Embryonic facial prominence (tissue), 1 donor: ENCODE results near the gene EGFR.

ENCODE experiments used
- DNase-seq: peaks from one replicate; pipeline ENCODE4 v3.0.0-alpha.2; 2016; ENCODE audit errors: extremely low spot score

EGFR gene

DNA sequence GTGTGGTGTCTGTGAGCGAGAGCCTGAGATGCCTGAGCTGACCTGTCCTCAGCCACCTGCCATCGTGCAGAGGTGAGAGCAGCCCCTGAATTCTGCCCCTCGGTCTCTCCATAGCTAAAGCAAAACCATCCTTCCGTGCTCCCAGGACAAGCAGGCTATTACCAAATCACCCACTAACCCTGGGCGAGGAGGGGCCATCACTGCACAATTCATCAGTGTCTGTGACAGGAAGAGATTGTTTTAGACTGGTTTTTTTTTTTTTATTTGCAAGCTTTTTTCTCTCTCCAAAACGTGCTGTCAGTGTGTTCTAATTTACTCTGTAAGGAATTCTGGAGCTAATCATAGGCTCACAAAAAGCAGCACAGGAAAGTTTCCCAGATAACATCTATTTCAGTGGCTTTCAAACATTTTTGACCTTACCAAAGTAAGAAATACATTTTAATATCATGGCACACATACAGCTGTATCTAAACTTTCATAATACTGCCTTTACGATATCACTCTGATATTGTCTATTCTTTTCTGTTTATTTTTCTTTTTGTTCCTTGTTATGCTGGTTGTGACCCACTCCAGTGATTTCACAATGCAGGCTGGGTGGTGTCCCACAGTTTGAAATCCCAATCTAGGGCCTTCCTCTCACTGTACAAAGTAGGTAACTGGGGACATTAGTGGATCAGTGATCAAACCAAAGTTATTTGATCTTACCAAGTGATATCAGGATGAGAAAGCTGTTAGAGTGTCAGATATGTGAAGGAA, 62.8 kb downstream of the EGFR start:
- DNase-seq = no peak

DNA sequence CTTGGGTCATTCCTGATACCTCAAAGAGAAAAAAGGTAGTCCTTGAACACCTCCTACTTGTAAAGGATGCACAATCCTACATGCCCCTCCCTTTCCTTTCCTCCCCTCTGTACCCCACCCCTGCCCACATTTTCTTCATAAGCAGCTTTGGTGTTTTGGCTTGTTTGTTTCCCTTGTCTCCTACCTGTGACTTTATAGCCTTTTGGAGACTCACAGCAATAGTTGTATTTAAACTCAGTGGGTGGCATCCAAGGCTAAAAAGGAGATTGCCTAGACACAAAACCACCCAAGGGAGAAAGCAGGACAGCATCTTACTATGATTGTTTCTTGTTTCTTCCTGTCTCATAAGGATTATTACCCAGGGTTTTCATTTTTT, 63.4 kb downstream of the EGFR start:
- no peak for DNase-seq

DNA sequence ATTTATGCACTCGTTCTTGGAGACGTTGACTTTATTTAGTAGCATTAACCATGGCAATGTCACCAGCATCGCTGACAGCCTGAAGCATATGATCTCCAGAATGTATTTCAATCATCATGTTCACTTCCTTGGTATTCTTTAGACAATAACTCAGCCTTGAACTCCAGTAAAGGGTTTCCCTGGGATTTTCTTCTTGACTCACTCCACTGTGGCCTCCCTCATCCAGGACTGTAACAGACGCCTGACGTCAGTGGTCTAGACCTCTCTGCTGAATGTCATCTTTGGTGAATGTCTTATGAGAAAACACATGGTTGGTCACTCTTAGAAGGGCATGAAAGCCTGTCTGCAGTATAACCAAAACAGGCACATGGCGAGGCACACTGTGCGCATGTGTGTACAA, 64.4 kb downstream of the EGFR start:
- no peak for DNase-seq

DNA sequence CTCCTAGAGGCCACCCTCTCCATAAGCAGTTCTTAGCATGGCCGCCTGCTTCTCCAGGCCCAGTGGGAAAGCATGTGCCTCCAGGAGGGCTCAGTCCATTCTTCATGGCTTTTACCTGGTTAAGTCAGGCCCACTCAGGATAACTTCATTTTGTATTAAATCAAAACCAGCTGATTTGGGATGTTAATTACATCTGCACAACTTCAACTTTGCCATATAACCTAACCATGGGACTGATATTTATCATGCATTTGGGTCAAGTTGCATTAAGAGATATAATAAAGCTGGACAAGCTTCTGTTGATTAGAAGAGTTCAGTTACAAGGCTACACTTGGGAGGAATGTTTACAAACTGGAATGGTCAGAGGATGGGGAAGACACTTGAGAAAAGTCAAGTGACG, 65.5 kb downstream of the EGFR start:
- DNase-seq = no peak

DNA sequence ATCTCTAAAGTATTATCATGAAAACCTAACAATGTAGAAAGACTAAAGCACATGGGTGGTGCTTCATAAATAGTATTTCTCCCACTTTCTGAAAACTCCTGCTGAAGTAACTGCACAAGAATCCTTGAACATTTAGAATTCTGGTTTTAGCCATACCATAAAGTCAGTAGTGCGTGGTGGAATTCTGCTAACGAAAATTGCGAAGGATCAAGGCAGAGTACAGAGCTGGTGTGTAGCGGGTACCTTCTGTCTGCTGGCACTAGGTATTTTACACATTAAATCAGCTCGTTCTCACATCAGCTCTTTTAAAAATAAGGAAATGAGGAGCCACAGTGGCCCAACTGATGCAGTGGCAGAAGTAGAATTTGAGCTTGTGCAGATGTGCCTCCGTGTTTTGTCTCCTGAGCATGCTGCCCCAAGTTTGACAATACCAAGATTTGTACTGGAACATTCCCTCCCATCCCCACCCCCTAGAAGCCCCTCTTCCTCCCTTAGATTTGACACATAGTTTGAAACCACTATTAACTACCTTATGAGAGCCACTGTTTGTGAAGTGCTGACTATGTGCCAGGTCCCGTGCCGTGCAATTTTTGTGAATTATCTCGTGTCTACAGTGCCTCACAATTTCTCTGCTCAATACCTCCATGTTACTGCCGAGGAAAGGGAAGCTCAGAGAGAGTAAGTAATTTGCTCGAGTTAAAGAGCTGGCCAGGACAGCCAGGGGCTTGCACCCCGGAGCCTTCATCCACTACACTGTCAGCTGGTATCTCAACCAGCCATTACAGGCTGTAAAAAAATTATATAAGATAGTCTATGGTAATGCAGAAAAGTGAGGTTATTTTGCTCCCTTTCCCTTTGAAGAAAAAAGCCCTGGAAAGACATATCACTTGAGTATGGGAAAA, 66.9 kb downstream of the EGFR start:
- DNase-seq = no peak

DNA sequence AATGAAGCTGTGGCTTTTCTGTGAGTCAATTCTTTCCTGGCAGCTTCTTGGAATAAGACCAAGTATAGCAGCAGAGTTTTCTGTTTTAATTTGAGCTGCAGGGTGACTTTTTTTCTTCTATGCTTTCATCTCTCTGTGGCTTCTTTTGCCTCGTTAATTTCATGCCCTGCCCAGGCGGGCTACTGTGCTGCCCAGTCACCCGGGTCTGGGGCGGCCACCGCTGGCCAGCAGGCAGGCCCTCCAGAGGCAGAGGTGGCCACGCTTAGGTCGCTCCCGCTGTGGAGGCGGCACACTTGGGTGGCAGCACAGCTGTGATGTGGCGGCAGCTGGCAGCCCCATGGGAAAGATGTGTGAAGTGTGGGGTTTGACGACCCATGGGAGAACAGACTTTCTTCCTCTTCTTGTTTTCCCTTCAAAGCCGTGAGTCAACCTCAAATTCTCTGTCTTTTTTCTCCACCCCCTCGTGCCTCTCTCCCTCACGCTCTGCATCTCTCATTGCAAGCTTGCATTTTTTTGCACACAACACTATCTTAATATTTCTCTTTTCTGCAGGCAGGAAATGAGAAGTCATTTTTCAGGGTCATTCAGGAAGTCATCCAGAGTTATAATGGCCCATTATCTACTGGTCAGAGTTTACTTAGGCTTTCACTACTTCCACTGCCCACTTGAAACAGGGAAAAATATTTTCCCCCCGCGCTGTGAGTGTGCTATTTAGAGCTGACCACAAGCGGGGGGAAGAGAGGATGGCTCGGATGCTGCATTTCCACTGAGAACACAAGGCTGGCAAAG, 67.8 kb downstream of the EGFR start:
- no peak for DNase-seq

DNA sequence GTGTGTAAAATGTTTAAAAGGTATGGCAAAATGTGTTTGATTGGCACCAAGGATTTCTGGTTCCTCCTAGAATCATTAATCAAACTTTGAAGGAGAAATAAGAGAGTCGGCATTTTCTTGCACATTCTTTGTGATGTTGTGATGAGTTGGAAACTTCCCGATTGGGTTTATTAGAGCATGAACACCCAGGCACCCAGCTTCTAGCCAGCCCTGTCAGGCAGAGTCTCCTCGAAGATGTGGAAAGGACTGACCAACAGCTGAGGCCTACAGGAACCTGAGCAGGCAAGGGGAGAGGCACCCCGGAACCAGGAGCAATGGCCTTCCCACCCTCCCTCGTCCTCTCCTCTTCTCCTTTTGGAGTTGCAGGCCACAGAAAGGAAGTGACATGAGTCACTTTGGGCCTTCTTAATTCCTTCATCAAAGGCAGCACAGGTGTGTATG, 68.7 kb downstream of the EGFR start:
- no peak for DNase-seq

DNA sequence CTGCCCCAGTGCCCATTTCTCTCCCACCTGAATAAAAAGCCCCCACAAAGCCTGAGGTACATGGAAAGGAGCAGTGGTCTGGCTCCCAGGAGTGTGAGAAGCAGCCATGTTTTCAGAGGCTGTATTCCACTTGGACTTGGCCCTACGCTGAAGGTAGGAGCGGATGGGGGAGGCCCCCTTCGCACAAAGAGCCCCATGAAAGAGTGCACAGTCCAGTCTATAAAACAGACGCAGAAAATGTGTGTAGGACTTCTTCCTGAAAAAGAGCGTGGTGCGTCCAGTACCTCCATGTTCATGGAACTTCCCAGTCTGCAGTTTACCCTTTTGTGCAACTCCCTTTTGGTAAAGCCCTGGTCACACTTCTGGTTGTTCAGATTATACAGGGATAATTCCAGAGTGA, 69.3 kb downstream of the EGFR start:
- DNase-seq = no peak

DNA sequence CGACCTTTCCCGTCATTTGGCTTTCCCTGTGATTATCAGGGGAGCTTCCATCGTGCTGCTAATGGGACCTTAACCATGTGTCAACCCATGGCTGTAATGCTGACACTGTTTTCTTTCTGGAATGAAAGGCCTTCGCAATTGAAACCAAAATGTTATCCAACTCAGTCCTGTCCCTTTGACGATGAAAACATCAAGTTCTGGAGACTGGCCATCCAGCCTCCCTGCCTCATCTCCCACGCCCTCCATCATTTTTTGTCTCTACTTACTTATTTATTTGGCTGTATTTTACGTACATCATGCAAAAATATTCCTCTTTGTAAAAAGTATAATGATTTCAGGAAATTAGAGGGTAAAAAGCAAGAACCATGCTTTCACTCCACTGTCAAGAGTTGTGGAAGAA, 69.8 kb downstream of the EGFR start:
- no peak for DNase-seq

DNA sequence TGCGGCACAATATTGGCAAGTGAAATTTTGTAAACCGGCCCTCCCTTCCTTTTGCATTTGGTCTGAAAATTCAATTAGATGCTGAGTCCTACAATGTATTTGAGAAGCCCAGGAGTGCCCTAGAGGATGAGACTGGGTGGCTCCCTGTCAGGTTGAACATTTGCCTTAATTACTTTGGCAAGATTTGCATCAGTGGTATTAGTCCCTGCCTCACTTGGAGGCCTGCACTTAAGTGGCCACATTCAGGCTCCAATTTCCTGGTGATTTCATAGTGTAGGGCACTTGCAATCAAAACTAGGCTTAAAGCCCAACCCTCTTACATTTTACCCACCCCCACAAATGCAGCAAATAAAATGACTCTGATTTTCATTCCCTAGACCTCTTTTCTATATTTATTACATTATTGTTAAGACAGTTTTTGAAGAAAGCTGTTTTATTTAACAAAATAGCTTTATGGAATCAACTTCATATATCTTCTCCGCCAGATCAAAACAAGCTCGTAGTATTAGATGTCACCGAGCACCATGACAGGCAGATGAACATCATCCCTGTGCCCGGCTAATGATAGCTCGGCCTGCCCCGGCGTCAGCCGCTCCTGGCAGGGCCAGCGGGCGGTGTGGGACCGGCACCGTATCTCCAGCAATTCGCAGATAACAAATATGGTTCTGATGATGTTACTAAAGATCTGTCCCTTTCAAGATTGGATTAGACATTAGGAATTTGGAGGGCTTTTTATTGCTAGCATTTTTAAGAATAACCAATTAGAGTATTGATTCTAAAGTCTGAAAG, 73.6 kb downstream of the EGFR start:
- no peak for DNase-seq

DNA sequence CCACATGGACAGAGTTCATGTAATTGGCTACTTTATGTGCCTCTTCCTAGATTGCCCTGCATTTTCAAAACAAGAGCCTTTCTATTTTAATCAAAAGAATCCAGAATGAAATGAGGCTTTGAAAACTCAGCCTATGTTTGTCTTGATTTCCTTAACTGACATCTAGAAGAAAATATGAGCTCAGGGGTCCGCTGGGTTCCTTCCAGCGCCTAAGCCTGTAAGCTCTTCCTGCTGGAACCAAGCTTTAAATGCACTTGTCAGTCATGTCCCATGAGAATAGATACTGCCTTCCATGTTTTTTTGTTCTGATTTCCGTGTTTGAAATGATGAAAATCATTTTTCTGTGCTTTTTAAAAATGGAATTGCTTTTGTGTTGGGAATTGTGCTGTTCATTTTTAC, 74.2 kb downstream of the EGFR start:
- no peak for DNase-seq

DNA sequence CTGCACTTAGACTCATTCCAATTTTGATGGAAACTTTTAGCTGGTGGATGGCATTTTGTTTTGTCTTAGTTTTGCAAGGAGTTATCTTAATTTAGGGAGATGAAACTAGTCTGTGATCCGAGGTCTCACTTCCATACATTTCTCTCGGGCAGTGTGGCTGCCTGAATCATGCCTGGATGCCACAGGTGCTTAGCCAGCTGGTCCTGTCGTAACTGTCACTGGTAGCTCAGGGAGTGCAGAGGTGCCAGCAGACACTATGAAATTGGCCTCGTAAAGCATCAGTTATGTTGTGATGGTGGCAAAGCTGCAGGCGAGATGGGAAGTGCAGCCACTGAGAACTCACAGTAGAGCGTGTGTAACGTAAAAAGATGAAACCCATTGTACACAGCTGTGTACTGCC, 74.9 kb downstream of the EGFR start:
- DNase-seq = no peak

DNA sequence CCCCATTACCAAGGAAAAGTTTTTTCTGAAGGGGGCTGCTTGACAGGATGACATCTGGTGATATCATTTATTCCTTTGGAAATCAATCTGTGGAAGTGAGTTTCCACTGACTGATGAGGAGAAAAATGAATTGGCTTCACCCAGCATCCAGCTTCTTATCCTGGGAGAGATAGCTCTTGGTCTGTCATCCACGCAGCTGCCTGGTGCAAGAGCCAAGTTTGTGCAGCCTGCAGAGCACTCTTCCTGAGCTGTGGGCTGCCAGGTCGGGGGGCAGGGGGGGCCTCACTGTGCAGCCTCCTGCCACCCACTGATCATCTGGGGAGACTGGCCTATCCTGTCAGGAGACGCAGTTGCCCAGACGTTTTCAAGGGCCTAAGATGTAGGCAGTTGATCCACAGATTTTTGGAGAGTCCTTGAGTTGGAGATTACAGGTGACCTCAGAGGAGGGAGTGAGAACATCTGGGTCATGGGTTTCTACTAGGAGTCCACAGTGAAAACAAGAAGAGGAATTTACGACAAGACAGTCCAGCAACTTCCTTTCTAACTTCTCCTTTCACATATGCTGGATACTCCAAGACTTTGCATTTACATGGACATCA, 75.4 kb downstream of the EGFR start:
- DNase-seq = no peak

DNA sequence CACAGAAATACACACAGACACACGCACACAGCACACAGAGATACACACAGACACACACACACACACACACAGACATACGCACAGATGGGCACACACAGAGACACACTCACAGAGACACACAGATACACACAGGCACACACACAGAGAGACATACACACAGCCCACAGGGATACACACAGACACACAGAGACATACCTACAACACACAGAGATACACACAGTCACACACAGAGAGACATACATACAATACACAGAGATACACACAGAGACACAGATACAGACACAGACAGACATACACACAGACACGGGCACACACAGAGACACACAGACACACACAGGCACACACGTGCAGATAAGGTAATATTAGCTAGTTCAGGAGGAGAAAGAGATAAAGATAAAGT, 76.9 kb downstream of the EGFR start:
- no peak for DNase-seq

DNA sequence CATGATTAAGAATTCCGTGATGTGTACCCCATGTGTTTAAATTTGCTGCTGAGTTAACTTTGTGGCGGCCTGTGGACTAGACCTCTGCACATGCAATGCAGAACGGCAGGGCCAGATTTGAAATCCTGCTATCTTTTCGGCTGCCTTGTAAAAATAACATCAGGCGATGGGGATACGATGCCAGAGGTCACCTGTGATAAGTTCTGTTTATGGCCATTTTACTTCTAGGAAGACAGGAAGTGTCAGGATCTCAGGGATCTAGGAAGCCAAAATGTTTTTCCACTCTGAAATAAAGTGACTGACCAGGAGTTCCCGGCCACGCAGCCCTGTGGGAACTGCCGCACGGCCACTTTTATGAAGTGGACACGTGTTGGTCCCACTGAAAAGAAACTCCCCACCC, 77.5 kb downstream of the EGFR start:
- no peak for DNase-seq

DNA sequence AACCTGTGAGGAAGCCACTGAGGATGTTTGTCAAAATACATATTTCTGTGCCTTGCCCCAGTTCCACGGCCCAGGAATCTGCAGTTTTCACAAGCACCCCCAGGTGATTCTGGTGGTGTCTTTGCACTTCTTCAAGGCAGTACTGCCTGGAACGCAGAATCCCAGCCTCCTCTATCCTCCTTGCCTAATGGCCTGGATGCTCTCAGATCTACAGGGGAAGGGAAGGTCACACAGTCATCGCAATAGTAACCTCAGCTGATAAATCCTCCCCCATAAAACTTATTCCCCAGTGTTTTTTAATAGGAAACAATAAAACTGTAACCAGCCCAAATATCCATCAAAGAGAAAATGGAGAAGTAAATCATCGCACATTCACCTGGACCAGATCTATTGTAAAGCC, 78.3 kb downstream of the EGFR start:
- no peak for DNase-seq

DNA sequence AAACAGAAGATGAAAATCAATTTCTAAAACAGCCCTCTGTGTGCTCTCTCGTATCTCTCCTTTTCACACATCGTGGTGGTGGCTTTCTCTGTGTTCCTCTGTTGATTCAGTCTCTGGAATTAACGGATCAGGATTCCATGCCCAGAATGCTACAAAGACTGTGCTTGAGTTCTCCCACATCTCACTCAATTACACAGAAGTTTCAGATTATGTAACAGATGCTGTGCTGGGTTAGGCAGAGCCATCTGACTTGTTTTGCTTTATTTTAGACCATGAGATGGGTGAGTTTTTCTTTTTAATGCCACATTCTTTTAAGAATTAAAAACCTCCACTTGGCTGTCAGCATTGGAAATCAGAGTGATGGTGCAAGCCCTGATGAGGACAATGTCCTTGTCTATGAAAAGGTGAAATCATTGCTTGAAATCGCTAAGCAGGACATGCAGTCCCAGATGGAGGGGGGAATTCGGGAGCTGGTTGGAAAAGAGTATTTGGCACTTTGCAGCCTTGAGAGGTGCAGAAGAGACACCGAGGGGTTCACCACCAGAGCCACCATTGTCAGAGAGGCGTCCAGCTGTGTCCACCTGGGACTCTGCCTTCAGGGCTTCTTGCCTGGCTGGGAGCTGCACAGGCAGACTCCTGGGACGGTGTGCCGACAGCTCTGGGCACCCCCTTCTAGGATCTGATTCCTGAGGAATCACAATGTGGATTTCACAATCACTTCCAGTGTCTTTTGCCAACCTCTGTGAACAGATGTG, 80.4 kb downstream of the EGFR start:
- DNase-seq = no peak

DNA sequence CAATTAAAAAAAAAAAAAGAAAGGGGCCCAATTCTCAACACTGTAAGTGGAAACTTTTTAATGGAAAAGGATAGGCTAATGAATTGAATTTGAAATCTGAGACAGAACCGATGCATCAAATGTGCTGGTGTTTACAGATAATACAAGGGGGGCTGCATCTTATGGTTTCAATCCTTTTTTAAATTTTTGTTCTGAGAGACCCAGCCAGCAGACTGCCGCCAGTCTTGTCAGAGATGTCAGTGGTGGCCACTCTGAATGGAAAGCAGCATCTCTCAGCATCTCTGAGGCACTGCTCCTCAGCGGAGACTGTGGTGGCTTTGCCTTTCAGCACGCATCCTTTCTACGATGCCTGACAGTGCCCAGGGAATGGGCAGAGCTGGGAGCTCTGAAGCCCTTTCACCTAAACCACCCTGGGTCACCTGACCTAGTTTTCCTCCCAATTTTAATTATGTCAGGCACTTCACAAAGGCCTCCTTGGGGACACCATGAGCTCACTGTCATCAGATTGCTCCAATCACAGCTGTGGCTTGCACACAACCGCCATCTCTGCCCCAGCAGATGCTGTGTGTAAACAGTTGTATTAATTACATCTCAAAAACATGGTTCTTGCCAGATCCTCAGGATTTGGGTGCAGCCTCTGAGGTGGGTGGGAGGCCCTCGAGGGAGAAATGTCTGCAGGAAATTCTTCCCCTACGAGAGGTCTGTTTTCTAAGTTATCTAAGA, 81.2 kb downstream of the EGFR start:
- DNase-seq = no peak

DNA sequence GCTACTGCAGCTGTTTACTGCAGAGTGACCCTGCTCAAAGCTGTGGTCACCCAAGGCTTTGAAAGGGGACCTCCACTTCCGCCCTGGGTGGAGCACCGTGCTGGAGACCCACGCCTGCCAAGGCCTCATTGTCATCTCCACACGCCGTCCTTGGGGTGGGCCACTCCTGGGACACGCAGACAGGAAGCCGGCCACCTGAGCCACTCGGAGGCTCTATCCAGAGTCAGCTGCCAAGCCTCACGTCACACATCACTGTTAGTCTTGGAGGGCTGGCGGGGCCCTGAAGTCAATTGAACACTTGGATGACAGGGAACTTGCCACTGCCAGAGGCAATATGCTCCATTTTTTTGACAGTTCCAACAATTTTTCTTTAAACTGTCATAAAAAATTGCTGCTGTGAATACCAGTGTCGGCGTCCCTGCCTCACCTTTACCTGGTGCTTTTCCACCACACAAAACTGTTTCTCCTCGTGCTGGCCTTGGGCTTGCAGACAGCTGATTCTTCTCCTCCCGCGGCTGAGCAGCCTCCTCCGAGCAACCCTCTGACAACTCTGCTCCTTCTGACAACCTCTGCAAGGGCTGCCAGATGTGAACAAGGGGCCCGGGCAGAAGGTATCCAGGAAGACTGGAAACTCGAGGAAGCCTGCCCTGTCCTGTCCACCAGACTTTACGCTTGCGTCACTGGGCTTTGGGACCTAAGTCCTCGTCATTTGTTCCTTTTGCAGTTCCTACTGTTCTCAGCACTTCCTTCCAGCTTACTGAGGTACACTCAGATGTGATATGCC, 81.9 kb downstream of the EGFR start:
- DNase-seq = no peak
